OCI-LY7 (cell line): Measurements from ENCODE around the gene MUC5B.

Experiments
- CTCF ChIP-seq: fragments of 200-600 bp; sonication (generic); conservative IDR thresholded peaks from 2 replicates; pipeline ENCODE4 v1.5.1; 2014; ENCODE audit warnings: mild to moderate bottlenecking, antibody characterized with exemption, low read length, moderate library complexity, mixed read lengths
- EZH2phosphoT487 ChIP-seq: fragments of 200-600 bp; sonication (generic); IDR thresholded peaks from 2 replicates; pipeline ENCODE4 v1.6.1; 2018; ENCODE audit warnings: low read depth, borderline replicate concordance, mild to moderate bottlenecking, mixed run types, antibody characterized with exemption, low read length, moderate library complexity, mixed read lengths

GRCh38 chr11:1279674-1280055, 56.8 kb downstream of the MUC5B start:
- no peak for TF ChIP-seq CTCF
- no peak for TF ChIP-seq EZH2phosphoT487
